A204.1 (cell line): ENCODE results near the gene CENPF.
"Not testable (repeated sequence)": the region's sequence is repeated elsewhere in the genome, so short reads cannot be mapped to it uniquely, and the experiment has no call there.

Experiments used
- FAIRE-seq: peaks from 2 replicates; lab custom pipeline; 2012; peaks lifted over from hg19 to GRCh38; lab: Jason Lieb, UNC

CENPF gene

GRCh38 chr1:214658785-214659184, 55.8 kb downstream of the CENPF start:
- no peak for FAIRE-seq

GRCh38 chr1:214660190-214660589, 57.2 kb downstream of the CENPF start:
- FAIRE-seq = no peak

GRCh38 chr1:214660900-214661299, 57.9 kb downstream of the CENPF start:
- FAIRE-seq = no peak

- FAIRE-seq = no peak
Measured at GRCh38 chr1:214662223-214662785, 59.3 kb downstream of the CENPF start.

GRCh38 chr1:214664651-214665433, 61.8 kb downstream of the CENPF start:
- no peak for FAIRE-seq

GRCh38 chr1:214665606-214666110, 62.7 kb downstream of the CENPF start:
- FAIRE-seq = no peak

- no peak for FAIRE-seq
Measured at GRCh38 chr1:214666674-214667073, 63.7 kb downstream of the CENPF start.

- no peak for FAIRE-seq
Measured at GRCh38 chr1:214670098-214670497, 67.1 kb downstream of the CENPF start.

GRCh38 chr1:214673029-214673428, 70.0 kb downstream of the CENPF start:
- FAIRE-seq = not testable (repeated sequence)

- FAIRE-seq = no peak
Measured at GRCh38 chr1:214673576-214673975, 70.6 kb downstream of the CENPF start.

GRCh38 chr1:214675524-214675923, 72.5 kb downstream of the CENPF start:
- FAIRE-seq = not testable (repeated sequence)

- FAIRE-seq = no peak
Measured at GRCh38 chr1:214676747-214677146, 73.8 kb downstream of the CENPF start.

GRCh38 chr1:214677945-214678344, 75.0 kb downstream of the CENPF start:
- FAIRE-seq = no peak

- no peak for FAIRE-seq
Measured at GRCh38 chr1:214678386-214678785, 75.4 kb downstream of the CENPF start.

GRCh38 chr1:214683621-214684020, 80.6 kb downstream of the CENPF start:
- no peak for FAIRE-seq

- FAIRE-seq = no peak
Measured at GRCh38 chr1:214685906-214686305, 82.9 kb downstream of the CENPF start.

- no peak for FAIRE-seq
Measured at GRCh38 chr1:214686497-214686896, 83.5 kb downstream of the CENPF start.

- no peak for FAIRE-seq
Measured at GRCh38 chr1:214688891-214689290, 85.9 kb downstream of the CENPF start.

- FAIRE-seq = no peak
Measured at GRCh38 chr1:214694769-214695168, 91.8 kb downstream of the CENPF start.

GRCh38 chr1:214698559-214698958, 95.6 kb downstream of the CENPF start:
- no peak for FAIRE-seq

GRCh38 chr1:214700437-214700836, 97.4 kb downstream of the CENPF start:
- no peak for FAIRE-seq

- no peak for FAIRE-seq
Measured at GRCh38 chr1:214702556-214702955, 99.6 kb downstream of the CENPF start.

- FAIRE-seq = no peak
Measured at GRCh38 chr1:214707306-214708087, 104.5 kb downstream of the CENPF start.
